GM18499 (cell line): ENCODE results near the gene ALDH1B1.

Source experiments
- ATAC-seq: cut with Tn5 transposase; IDR thresholded peaks from one replicate; pipeline ENCODE4 v1.9.1; 2021; ENCODE audit warnings: moderate number of reproducible peaks; ENCODE audit not compliant: insufficient read depth, unreplicated experiment

Gene ALDH1B1

GRCh38 chr9:38392235-38393127, at the start of gene ALDH1B1:
TSS of gene ALDH1B1 (plus strand) at chr9:38392702. CDS start at chr9:38395749, 3,047 bp downstream.
- peak; percentile 82 for ATAC-seq

DNA sequence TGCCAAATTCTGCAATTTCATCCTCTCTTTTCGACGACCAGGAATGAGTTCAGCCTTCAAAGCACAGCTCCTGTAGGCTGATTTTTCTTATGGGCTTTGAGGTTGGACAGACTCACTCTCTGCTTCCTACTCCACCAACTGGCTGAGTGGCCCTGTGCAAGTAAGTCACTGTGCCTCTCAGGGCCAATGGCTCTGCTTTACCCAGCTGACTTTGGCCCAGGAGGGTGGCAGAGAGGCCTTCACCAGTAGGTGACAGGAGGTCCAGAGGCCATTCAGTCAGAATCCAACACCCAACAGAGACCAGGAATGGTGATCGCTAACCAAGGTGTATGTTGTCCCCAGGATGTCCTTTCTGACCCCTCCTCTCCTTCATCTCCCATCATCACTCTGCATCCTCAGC, 49.5 kb upstream of the ALDH1B1 start:
- ATAC-seq, result no peak

- no peak for ATAC-seq
Observed at GRCh38 chr9:38343552-38343951, 49.0 kb upstream of the ALDH1B1 start.

- no peak for ATAC-seq
Observed at GRCh38 chr9:38344566-38345324, 47.8 kb upstream of the ALDH1B1 start.

- no peak for ATAC-seq
Observed at GRCh38 chr9:38345851-38346755, 46.4 kb upstream of the ALDH1B1 start.

DNA sequence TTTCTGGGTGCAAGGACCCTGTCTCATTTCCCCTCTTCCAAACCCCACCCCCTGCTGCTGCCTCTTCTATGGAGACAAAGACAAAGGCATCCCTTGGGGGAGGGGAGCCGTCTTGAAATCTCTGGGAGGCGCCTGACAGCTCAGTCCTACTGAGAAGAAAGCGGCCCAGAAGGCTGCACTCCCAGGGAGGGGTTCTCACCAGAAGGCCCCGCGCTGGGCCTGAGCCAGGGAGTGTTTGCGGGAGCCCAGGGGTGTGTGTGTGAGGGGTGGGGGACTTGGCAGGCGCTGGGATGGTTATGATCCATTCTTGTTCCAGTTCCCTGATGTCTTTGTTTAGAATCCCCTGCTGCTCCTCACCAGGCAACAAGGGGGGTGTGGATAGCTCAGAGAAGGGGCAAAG, 45.7 kb upstream of the ALDH1B1 start:
- no peak for ATAC-seq

- no peak for ATAC-seq
Observed at GRCh38 chr9:38347271-38347671, 45.2 kb upstream of the ALDH1B1 start.

DNA sequence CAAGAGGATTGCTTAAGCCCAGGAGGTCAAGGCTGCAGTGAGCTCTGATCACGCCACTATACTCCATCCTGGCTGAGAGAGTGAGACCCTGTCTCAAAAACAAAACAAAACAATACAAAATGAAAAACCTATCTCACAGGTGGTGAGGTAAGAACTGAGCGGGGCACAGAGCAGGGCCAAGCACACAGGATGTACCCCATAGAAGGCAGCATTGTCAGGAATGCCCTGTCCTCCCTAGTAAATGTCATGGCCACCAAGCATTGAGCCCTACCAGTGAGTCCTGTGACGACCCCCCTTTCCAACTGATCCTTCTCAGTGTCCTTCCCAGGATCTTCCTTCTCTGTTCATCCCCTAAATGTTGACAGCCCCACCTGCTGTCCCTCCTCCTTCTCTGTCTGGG, 44.6 kb upstream of the ALDH1B1 start:
- no peak for ATAC-seq

DNA sequence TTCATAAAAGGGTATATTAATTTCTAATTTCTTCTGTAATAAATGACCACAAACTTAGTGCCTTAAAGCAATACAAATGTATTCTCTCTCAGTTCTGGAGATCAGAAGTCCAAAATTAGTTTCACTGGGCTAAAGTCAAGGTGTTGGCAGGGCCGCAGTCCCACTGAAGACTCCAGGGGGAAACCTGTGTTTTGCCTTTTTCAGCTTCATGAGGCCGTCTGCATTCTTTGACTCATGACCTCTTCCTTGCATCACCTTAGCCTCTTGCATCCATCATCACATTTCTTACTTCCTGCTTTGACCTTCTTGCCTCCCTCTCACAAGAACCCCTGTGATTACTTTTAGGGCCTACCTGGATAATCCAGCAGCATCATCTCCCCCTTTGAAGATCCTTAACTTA, 42.0 kb upstream of the ALDH1B1 start:
- no peak for ATAC-seq

GRCh38 chr9:38352530-38353328, 39.8 kb upstream of the ALDH1B1 start:
- ATAC-seq, result no peak

DNA sequence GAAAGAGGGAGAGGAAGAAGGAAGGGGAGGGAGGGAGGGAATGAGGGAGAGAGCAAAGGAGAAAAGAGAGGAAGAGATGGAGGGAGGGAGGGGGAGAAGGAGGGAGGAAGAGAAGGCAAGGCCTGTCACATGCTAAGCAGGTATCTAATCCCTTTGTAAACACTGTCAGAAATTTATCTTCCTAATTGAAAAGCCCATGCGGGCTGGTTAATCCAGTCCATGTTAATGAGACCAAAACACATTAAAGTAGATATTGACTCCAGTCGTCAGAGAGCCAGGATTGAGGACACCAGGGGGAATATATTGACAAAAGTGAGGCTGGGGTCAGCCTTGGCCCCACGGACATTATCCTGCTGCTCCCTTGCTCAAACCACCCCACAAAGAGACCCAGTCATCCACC, 37.4 kb upstream of the ALDH1B1 start:
- ATAC-seq, result no peak

GRCh38 chr9:38355517-38356120, 36.9 kb upstream of the ALDH1B1 start:
- no peak for ATAC-seq

DNA sequence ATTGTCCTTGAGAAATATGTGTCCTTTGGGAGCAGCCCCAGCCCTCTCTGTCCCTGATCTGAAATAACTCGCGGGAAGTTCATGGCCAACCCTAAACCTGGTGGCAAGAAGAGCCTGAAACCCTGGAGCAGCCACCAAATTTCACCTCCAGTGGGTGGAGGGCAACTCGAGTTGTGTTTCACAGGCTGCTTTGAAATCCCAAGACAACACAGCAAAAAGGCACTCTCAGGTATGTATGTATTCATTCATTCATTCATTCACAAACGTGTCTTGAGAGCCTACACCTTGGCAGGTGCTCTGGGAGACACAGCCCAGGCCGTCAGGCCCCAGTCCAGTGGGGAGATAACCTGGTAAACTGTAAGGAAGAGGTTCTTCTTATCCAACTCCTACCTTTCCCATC, 35.7 kb upstream of the ALDH1B1 start:
- ATAC-seq, result no peak

- no peak for ATAC-seq
Observed at GRCh38 chr9:38357350-38358114, 35.0 kb upstream of the ALDH1B1 start.

- no peak for ATAC-seq
Observed at GRCh38 chr9:38358390-38359296, 33.9 kb upstream of the ALDH1B1 start.

- ATAC-seq, result no peak
Observed at GRCh38 chr9:38359297-38359653, 33.2 kb upstream of the ALDH1B1 start.

DNA sequence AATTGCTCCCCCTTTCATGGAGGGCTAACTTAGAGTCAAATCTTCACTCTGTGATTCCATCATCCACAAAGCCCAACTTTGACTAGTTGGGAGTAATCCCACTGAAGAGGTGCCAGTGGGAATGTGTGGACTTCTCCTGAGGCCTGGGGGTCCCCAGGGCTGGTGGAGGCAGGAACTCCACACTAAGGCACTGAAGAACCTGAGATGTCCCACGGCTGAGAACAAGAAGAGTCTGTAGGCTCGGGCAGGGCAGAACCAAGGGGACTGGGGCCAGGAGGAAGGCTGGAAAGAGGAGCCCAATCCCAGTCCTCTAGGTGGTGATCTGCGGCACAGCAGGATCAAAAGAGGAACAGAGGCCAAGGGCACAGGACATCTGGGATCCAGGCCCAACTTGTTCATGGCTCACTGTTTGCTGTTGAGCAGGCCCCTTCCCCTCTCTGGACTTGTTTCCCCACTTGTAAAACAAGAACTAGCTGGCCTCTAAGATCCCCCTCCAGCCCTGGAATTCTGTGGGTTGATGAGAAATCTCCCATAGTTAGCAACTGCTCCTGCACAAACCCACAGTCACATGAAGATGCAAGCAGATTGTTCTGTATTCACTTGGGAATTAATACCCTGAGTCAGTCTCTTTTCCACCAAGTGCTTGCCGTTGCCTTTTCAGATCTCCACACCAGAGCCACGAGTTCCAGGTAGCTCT, 32.7 kb upstream of the ALDH1B1 start:
- no peak for ATAC-seq
